A549 treated with CORT108297 at 1 μM for 4 hours (cell line): ENCODE measurements around the gene MSANTD3. TPM values are rescaled to one million over a fixed set of nuclear protein-coding genes. Genes with fewer than 3 reads are reported as not detected.

ENCODE experiments used
- total RNA-seq: library from RNA; stranded (reverse); fragments of 200-300 nt; extraction: Qiagen RNA extraction; gene quantifications from 5 replicates; pipeline ENCODE4 v1.2.3, GENCODE V29; 2022

Gene MSANTD3, protein sequence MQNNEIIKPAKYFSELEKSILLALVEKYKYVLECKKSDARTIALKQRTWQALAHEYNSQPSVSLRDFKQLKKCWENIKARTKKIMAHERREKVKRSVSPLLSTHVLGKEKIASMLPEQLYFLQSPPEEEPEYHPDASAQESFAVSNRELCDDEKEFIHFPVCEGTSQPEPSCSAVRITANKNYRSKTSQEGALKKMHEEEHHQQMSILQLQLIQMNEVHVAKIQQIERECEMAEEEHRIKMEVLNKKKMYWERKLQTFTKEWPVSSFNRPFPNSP
- 66.8 to 78.7 TPM (median 68.1 TPM) in 5 replicates for total RNA-seq

GRCh38 chr9:100426530-100427365 is at the start of gene MSANTD3:
Gene MSANTD3, plus strand, starts transcription at chr9:100427143. Its CDS starts 14,796 bp downstream, at chr9:100441939.

GRCh38 chr9:100472788-100473275 is 45.9 kb downstream of the MSANTD3 start, which contains the start of gene TMEFF1:
Gene TMEFF1, plus strand, starts transcription at chr9:100473149. Its CDS starts 396 bp downstream, at chr9:100473545.

Other genes with a start within 250 kb of the MSANTD3 start
- gene TEX10, start 74.2 kb upstream of the MSANTD3 start, total RNA-seq, result 25.0 to 31.6 TPM (median 27.3 TPM) in 5 replicates
- gene TMEFF1, start 46.0 kb downstream of the MSANTD3 start, total RNA-seq, result 0.68 to 1.8 TPM (median 1.2 TPM) in 5 replicates
- 0.38 to 0.58 TPM (median 0.48 TPM) in 5 replicates for gene CAVIN4, start 150.9 kb downstream of the MSANTD3 start, total RNA-seq